HG03039 (cell line): ENCODE results near the gene SVEP1.
"Not testable (repeated sequence)": the region's sequence is repeated elsewhere in the genome, so short reads cannot be mapped to it uniquely, and the experiment has no call there.

Experiments used
- ATAC-seq: cut with Tn5 transposase; IDR thresholded peaks from one replicate; pipeline ENCODE4 v1.9.1; 2021; ENCODE audit warnings: mild to moderate bottlenecking, moderate library complexity; ENCODE audit not compliant: unreplicated experiment

Gene SVEP1

GRCh38 chr9:110579034-110579861 is at the start of gene SVEP1:
Gene SVEP1, minus strand, starts transcription at chr9:110579741. Its CDS starts 198 bp downstream, at chr9:110579543.
- ATAC-seq: no peak

- ATAC-seq: peak; percentile 95
Measured at GRCh38 chr9:110626101-110626829, 46.7 kb upstream of the SVEP1 start.

- no peak for ATAC-seq
Measured at GRCh38 chr9:110623462-110624025, 44.0 kb upstream of the SVEP1 start.

GRCh38 chr9:110622368-110622767 is 42.8 kb upstream of the SVEP1 start:
- no peak for ATAC-seq

GRCh38 chr9:110620726-110621125 is 41.2 kb upstream of the SVEP1 start:
- no peak for ATAC-seq

- ATAC-seq: no peak
Measured at GRCh38 chr9:110619831-110620230, 40.3 kb upstream of the SVEP1 start.

- no peak for ATAC-seq
Measured at GRCh38 chr9:110615498-110615897, 36.0 kb upstream of the SVEP1 start.

GRCh38 chr9:110614576-110614975 is 35.0 kb upstream of the SVEP1 start:
- ATAC-seq: not testable (repeated sequence)

- no peak for ATAC-seq
Measured at GRCh38 chr9:110606179-110606790, 26.7 kb upstream of the SVEP1 start.

- ATAC-seq: no peak
Measured at GRCh38 chr9:110605565-110605964, 26.0 kb upstream of the SVEP1 start.

GRCh38 chr9:110604171-110604601 is 24.6 kb upstream of the SVEP1 start:
- no peak for ATAC-seq

GRCh38 chr9:110602281-110602680 is 22.7 kb upstream of the SVEP1 start:
- no peak for ATAC-seq

- no peak for ATAC-seq
Measured at GRCh38 chr9:110601098-110601497, 21.6 kb upstream of the SVEP1 start.

- no peak for ATAC-seq
Measured at GRCh38 chr9:110599468-110599867, 19.9 kb upstream of the SVEP1 start.

GRCh38 chr9:110592044-110592830 is 12.7 kb upstream of the SVEP1 start:
- no peak for ATAC-seq

GRCh38 chr9:110591526-110591925 is 12.0 kb upstream of the SVEP1 start:
- no peak for ATAC-seq

- no peak for ATAC-seq
Measured at GRCh38 chr9:110590816-110591215, 11.3 kb upstream of the SVEP1 start.

- ATAC-seq: no peak
Measured at GRCh38 chr9:110588296-110588695, 8.8 kb upstream of the SVEP1 start.

GRCh38 chr9:110583237-110583636 is 3.7 kb upstream of the SVEP1 start:
- no peak for ATAC-seq

GRCh38 chr9:110582156-110582555 is 2.6 kb upstream of the SVEP1 start:
- no peak for ATAC-seq

- no peak for ATAC-seq
Measured at GRCh38 chr9:110580850-110581249, 1.3 kb upstream of the SVEP1 start.
